ENCODE measurements around the gene TNFRSF18.

GRCh38 chr1:1236176-1236763, 29.9 kb upstream of the TNFRSF18 start:
- TF ChIP-seq POLR2AphosphoS5 (IDR thresholded peaks at IDR 0.05) (no peak), POLR2A (IDR thresholded peaks at IDR 0.05) (no peak)
- TF ChIP-seq, protein P1, sequence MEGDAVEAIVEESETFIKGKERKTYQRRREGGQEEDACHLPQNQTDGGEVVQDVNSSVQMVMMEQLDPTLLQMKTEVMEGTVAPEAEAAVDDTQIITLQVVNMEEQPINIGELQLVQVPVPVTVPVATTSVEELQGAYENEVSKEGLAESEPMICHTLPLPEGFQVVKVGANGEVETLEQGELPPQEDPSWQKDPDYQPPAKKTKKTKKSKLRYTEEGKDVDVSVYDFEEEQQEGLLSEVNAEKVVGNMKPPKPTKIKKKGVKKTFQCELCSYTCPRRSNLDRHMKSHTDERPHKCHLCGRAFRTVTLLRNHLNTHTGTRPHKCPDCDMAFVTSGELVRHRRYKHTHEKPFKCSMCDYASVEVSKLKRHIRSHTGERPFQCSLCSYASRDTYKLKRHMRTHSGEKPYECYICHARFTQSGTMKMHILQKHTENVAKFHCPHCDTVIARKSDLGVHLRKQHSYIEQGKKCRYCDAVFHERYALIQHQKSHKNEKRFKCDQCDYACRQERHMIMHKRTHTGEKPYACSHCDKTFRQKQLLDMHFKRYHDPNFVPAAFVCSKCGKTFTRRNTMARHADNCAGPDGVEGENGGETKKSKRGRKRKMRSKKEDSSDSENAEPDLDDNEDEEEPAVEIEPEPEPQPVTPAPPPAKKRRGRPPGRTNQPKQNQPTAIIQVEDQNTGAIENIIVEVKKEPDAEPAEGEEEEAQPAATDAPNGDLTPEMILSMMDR (IDR thresholded peaks at IDR 0.05): no peak

Measured in prostate gland (tissue), 2 donors.